Hematopoietic multipotent progenitor cell treated with erythropoietin and hydrocortisone succinate and interleukin-3 and kit ligand, for 8 days (in vitro differentiated cells): ENCODE measurements around the gene PHLDB3.

ENCODE experiments used
- DNase-seq: peaks from one replicate; pipeline ENCODE4 v3.0.0-alpha.2; 2015

The PHLDB3 gene

GRCh38 chr19:43496960-43497359 lies 7.6 kb downstream of the PHLDB3 start:
- no peak for DNase-seq

GRCh38 chr19:43495082-43495481 lies 9.5 kb downstream of the PHLDB3 start:
- DNase-seq: no peak

GRCh38 chr19:43490759-43491158 lies 13.8 kb downstream of the PHLDB3 start:
- no peak for DNase-seq

- DNase-seq: no peak
These were observed 14.5 kb downstream of the PHLDB3 start for GRCh38 chr19:43489979-43490599.

GRCh38 chr19:43489310-43489709 lies 15.2 kb downstream of the PHLDB3 start:
- DNase-seq: no peak

GRCh38 chr19:43488179-43488578 lies 16.4 kb downstream of the PHLDB3 start:
- DNase-seq: no peak

GRCh38 chr19:43486412-43486811 lies 18.1 kb downstream of the PHLDB3 start:
- DNase-seq: no peak

GRCh38 chr19:43485951-43486350 lies 18.6 kb downstream of the PHLDB3 start:
- no peak for DNase-seq

- no peak for DNase-seq
These were observed 21.3 kb downstream of the PHLDB3 start for GRCh38 chr19:43483281-43483680.

GRCh38 chr19:43482193-43482592 lies 22.4 kb downstream of the PHLDB3 start:
- DNase-seq: no peak

- DNase-seq: no peak
These were observed 22.8 kb downstream of the PHLDB3 start for GRCh38 chr19:43481701-43482100.

- DNase-seq: no peak
These were observed 24.0 kb downstream of the PHLDB3 start for GRCh38 chr19:43480574-43480973.

GRCh38 chr19:43479961-43480561 lies 24.5 kb downstream of the PHLDB3 start:
- no peak for DNase-seq

GRCh38 chr19:43479226-43479625 lies 25.3 kb downstream of the PHLDB3 start:
- no peak for DNase-seq

GRCh38 chr19:43478323-43478722 lies 26.2 kb downstream of the PHLDB3 start:
- no peak for DNase-seq

- DNase-seq: no peak
These were observed 27.9 kb downstream of the PHLDB3 start for GRCh38 chr19:43476606-43477005.

GRCh38 chr19:43474986-43475705 lies 29.4 kb downstream of the PHLDB3 start:
- DNase-seq: peak; percentile 90

GRCh38 chr19:43474487-43474886 lies 30.1 kb downstream of the PHLDB3 start:
- no peak for DNase-seq

- no peak for DNase-seq
These were observed 33.5 kb downstream of the PHLDB3 start for GRCh38 chr19:43471091-43471490.

- no peak for DNase-seq
These were observed 34.3 kb downstream of the PHLDB3 start for GRCh38 chr19:43470288-43470687.

- no peak for DNase-seq
These were observed 35.4 kb downstream of the PHLDB3 start for GRCh38 chr19:43469160-43469480.

- no peak for DNase-seq
These were observed 36.0 kb downstream of the PHLDB3 start for GRCh38 chr19:43468354-43469159.

- DNase-seq: peak; percentile 23
These were observed 36.8 kb downstream of the PHLDB3 start for GRCh38 chr19:43467730-43468129.

GRCh38 chr19:43467276-43467675 lies 37.3 kb downstream of the PHLDB3 start:
- no peak for DNase-seq
